ENCODE data around the gene MTMR6. TPM values are rescaled to one million over a fixed set of nuclear protein-coding genes. Genes with fewer than 3 reads are reported as not detected.
A peak's percentile ranks its signal among the peaks of the same experiment; 100 is the strongest.

Gene MTMR6
- total RNA-seq, 2 experiments from 2014 or later: 6.4 to 17.3 TPM

DNA sequence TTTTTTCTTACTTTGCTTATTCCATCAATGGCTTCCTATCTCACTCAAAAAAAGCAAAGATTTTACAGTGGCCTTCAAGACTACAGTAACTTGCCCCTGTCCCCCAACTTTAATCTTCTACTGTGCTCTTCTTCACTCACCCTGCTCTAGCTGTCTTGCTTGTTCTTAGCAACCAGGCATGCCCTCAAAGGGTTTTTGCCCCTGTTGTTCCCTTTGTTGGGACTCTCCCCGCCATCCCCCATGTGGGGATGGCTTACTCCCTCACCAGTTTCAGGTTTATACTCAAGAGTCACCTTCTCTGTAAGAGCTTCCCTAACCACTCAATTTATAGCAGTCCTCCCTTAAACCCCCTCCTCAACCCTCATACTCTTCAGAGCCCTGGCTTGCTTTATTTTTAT is 5.4 kb downstream of the MTMR6 start:
- no peak for DNase-seq (ENCODE audit: low spot score)
- H3K4me1 ChIP-seq (ENCODE audit: insufficient read depth, low read length, poor library complexity, severe bottlenecking): peaks cover 29% of the 10 kb centered on the region
- H3K36me3 ChIP-seq (ENCODE audit: insufficient read depth, low read length): peaks cover 27% of the 10 kb centered on the region
- intact Hi-C loops (cut with micrococcal nuclease; ENCODE audit: unreplicated experiment): loop anchor here (10.0 kb wide), 1 partner anchor 1893 kb away; the partner anchor contains the start of gene USP12
- BruUV-seq (replicated peaks): no TSS peak
- H3K4me2 ChIP-seq (ENCODE audit: low read length): peak overlapping the region; percentile 13; the same call in 1 of the 2 replicates
- peaks cover 78% of the 10 kb centered on the region for H3K79me2 ChIP-seq (ENCODE audit: insufficient read depth, low read depth, low read length)
- no peaks in the 10 kb centered on the region for H3K9me3 ChIP-seq (ENCODE audit: low read length)
- H3K27ac ChIP-seq (ENCODE audit: low read depth, low read length, poor library complexity, severe bottlenecking): peak overlapping the region; percentile 5
- ChIA-PET POLR2A (no interaction called here), CTCF (ENCODE audit: unreplicated experiment) (no interaction called here)
- H4K20me1 ChIP-seq (ENCODE audit: insufficient read depth, low read length): peaks cover 12% of the 10 kb centered on the region
- no peak for TF ChIP-seq EZH2phosphoT487 (IDR thresholded peaks at IDR 0.05; ENCODE audit: borderline replicate concordance, low read depth, low read length)
- TF ChIP-seq, protein P1, sequence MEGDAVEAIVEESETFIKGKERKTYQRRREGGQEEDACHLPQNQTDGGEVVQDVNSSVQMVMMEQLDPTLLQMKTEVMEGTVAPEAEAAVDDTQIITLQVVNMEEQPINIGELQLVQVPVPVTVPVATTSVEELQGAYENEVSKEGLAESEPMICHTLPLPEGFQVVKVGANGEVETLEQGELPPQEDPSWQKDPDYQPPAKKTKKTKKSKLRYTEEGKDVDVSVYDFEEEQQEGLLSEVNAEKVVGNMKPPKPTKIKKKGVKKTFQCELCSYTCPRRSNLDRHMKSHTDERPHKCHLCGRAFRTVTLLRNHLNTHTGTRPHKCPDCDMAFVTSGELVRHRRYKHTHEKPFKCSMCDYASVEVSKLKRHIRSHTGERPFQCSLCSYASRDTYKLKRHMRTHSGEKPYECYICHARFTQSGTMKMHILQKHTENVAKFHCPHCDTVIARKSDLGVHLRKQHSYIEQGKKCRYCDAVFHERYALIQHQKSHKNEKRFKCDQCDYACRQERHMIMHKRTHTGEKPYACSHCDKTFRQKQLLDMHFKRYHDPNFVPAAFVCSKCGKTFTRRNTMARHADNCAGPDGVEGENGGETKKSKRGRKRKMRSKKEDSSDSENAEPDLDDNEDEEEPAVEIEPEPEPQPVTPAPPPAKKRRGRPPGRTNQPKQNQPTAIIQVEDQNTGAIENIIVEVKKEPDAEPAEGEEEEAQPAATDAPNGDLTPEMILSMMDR (conservative IDR thresholded peaks at IDR 0.05; ENCODE audit: low read length): no peak
- no peaks in the 10 kb centered on the region for H3K9me2 ChIP-seq (ENCODE audit: insufficient read depth, low read length)
- no peak overlapping the region for H3K4me3 ChIP-seq (ENCODE audit: low read depth, low read length, poor library complexity, severe bottlenecking)
- H2AFZ ChIP-seq (ENCODE audit: low read length): no peak overlapping the region

DNA sequence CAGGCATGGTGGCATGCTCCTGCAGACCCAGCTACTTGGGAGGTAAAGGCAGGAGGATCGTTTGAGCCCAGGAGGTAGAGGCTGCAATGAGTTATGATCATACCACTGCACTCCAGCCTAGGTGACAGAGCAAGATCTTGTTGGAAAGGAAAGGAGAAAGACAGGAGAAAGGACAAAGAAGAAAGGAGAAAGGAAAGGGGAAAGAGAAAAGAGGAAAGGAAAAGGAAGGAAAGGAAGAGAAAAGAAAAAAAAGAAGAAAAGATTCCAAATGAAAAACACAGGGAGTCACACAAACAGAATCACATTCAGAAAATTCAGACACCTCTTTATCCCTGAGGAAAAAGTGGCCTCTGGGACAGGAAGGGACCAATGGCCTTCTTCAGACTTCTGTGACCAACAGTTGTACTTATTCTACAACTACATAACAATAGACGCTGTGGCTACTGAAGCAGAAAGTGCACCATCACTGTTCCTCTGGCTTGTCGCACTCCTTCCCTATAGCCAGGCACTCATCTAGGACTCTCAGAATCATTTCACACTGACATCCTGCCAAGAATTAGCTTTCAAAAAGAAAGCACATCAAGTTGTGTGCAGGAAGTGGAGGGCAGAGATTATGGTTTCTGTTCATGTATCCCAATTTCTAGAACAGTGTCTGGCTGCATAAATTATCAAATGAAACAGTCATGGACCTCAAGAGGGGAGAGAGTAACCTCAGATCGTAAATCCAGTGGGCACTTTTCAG is 5.9 kb downstream of the MTMR6 start:
- CTCF ChIA-PET (ENCODE audit: unreplicated experiment): no interaction called here
- Histone ChIP-seq H3K9me3 (ENCODE audit: low read length) (no peaks in the 10 kb centered on the region), H3K27ac (ENCODE audit: low read depth, low read length, poor library complexity, severe bottlenecking) (peak overlapping the region; percentile 5), H3K4me3 (ENCODE audit: low read depth, low read length, poor library complexity, severe bottlenecking) (no peak overlapping the region), H3K4me1 (ENCODE audit: insufficient read depth, low read length, poor library complexity, severe bottlenecking) (peaks cover 29% of the 10 kb centered on the region), H3K4me2 (ENCODE audit: low read length) (peak overlapping the region; percentile 13; the same call in 1 of the 2 replicates), H4K20me1 (ENCODE audit: insufficient read depth, low read length) (peaks cover 7% of the 10 kb centered on the region), H3K9me2 (ENCODE audit: insufficient read depth, low read length) (no peaks in the 10 kb centered on the region), H2AFZ (ENCODE audit: low read length) (no peak overlapping the region), H3K79me2 (ENCODE audit: insufficient read depth, low read depth, low read length) (peaks cover 77% of the 10 kb centered on the region), H3K36me3 (ENCODE audit: insufficient read depth, low read length) (peaks cover 27% of the 10 kb centered on the region)
- peak; percentile 24 for DNase-seq (ENCODE audit: low spot score)
- POLR2A ChIA-PET: interaction anchor here (0.6 kb wide), 1 partner anchor 37 kb away, joined by 4 read pairs; no protein-coding TSS in a partner anchor
- intact Hi-C loops (cut with micrococcal nuclease; ENCODE audit: unreplicated experiment): loop anchor here (10.0 kb wide), 1 partner anchor 1893 kb away; the partner anchor contains the start of gene USP12
- BruUV-seq (replicated peaks): no TSS peak
- TF ChIP-seq, protein P1 (conservative IDR thresholded peaks at IDR 0.05; ENCODE audit: low read length): no peak
- TF ChIP-seq EZH2phosphoT487 (IDR thresholded peaks at IDR 0.05; ENCODE audit: borderline replicate concordance, low read depth, low read length): no peak

DNA sequence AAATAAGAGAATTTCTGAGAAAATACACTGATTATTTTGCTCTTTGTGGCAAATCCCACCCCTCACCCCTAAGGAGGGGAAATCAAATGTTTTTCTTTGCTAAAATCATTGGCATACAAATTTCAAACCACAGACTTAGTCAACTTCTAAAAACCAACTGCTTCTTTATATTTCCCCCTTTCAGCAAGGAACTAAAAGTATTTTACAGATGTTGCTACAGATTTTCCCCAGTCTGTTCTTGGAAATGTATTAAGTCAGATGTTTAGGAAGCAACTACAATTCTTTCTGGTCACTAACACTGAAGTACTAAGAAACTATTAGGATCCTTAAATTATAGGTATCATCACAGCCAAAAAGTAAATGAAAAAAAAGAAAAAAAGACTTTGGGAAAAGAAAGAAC is 6.9 kb downstream of the MTMR6 start:
- CTCF ChIA-PET (ENCODE audit: unreplicated experiment): no interaction called here
- Histone ChIP-seq H4K20me1 (ENCODE audit: insufficient read depth, low read length) (no peaks in the 10 kb centered on the region; the same call in 1 of the 2 replicates), H3K4me3 (ENCODE audit: low read depth, low read length, poor library complexity, severe bottlenecking) (no peak overlapping the region), H3K9me3 (ENCODE audit: low read length) (no peaks in the 10 kb centered on the region), H3K4me2 (ENCODE audit: low read length) (no peak overlapping the region), H3K4me1 (ENCODE audit: insufficient read depth, low read length, poor library complexity, severe bottlenecking) (peaks cover 23% of the 10 kb centered on the region), H3K9me2 (ENCODE audit: insufficient read depth, low read length) (no peaks in the 10 kb centered on the region), H3K36me3 (ENCODE audit: insufficient read depth, low read length) (peaks cover 27% of the 10 kb centered on the region), H3K27ac (ENCODE audit: low read depth, low read length, poor library complexity, severe bottlenecking) (no peak overlapping the region), H3K79me2 (ENCODE audit: insufficient read depth, low read depth, low read length) (peaks cover 72% of the 10 kb centered on the region), H2AFZ (ENCODE audit: low read length) (no peak overlapping the region)
- POLR2A ChIA-PET: no interaction called here
- no TSS peak for BruUV-seq (replicated peaks)
- TF ChIP-seq, protein P1 (conservative IDR thresholded peaks at IDR 0.05; ENCODE audit: low read length): no peak
- TF ChIP-seq EZH2phosphoT487 (IDR thresholded peaks at IDR 0.05; ENCODE audit: borderline replicate concordance, low read depth, low read length): no peak
- DNase-seq (ENCODE audit: low spot score): no peak
- intact Hi-C loops (cut with micrococcal nuclease; ENCODE audit: unreplicated experiment): loop anchor here (10.0 kb wide), 1 partner anchor 1894 kb away; the partner anchor contains the start of gene USP12
